DMS114 treated with DMSO at 0.1 percent for 48 hours (cell line): ENCODE data around the gene PRRT1B.
"Not testable (repeated sequence)": the region's sequence is repeated elsewhere in the genome, so short reads cannot be mapped to it uniquely, and the experiment has no call there.

Experiments
- DNase-seq: peaks from one replicate; lab custom pipeline; 2025; ENCODE audit not compliant: unreplicated experiment; lab: John Stamatoyannopoulos, UW

Gene PRRT1B

GRCh38 chr9:131549186-131549585 is 3.9 kb downstream of the PRRT1B start:
- DNase-seq, result not testable (repeated sequence)

- not testable (repeated sequence) for DNase-seq
Observed at GRCh38 chr9:131550465-131550864, 5.1 kb downstream of the PRRT1B start.

GRCh38 chr9:131552030-131552429 is 6.7 kb downstream of the PRRT1B start:
- DNase-seq, result no peak

GRCh38 chr9:131554087-131554842 is 8.9 kb downstream of the PRRT1B start:
- no peak for DNase-seq

- DNase-seq, result no peak
Observed at GRCh38 chr9:131554843-131555351, 9.6 kb downstream of the PRRT1B start.

DNA sequence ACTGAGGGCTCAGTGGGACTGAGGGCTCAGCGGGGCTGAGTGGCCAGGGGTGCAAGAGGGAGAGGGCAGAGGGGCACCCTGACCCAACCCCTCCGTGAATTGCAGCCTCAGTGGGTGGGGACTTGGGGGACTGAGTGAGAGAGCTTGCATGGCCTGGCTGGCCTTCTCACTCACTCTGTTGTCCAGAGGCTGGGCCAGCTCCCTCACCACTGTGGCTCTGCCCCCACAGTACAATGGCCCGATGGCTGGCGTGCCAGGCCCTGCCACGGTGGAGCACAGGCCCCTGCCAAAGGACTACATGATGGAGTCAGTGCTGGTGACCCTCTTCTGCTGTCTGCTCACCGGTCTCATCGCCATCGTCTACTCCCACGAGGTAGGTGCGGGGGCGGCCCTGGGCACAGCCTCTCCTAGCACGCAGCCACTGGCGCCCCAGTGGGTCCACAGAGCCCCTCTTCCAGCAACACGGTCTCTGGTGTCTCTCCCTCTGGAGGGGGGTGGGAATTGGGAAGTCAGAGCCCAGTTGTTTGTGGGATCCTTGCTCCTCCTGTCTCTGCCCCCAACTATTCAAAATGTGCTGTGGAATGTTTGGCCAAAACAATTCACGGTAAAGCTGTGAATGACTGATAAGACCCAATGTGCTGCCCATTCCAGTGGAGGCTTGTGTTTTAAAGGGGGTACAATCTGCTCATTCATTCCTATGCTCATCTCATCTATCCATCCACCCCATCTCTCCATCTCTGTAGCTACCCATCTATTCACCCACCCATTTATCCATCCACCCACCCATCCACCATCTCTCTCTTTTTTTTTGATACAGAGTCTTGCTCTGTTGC is 10.7 kb downstream of the PRRT1B start:
- DNase-seq, result no peak

DNA sequence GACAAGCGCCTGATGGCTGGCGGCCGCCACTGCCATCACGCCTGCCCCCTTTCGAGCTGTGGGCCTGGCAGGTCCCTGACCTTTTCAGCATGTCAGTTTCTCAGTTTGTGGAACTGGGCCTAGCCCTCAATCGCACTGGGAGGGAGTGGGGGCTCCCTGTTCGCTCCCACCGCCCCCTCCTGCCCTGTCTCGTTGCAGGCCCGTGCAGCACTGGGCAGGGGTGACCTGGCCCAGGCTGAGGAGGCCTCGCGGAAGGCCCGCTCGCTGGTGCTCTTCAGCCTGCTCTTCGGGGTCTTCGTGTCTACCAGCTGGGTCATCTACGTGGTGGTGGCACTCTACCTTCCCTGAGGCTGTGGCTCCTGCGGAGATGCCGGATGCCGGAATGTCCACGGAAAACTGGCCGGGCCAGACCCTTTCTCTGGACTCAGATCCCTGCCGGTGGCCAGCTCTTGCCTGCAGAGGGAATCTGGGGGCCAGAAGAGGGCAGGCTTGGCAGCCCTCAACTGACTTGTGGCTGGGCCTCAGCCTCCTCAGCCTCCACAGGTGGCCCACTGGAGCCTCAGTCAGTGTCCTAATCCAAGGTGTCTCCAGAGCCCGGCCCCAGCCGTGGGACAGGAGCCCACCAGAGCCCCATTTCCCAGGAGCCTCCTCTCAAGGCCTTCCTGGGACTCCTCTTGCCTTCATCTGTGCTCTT is 12.7 kb downstream of the PRRT1B start:
- DNase-seq, result no peak

GRCh38 chr9:131559421-131560000 is 14.2 kb downstream of the PRRT1B start:
- no peak for DNase-seq

- DNase-seq, result no peak
Observed at GRCh38 chr9:131562032-131562959, 17.0 kb downstream of the PRRT1B start.

DNA sequence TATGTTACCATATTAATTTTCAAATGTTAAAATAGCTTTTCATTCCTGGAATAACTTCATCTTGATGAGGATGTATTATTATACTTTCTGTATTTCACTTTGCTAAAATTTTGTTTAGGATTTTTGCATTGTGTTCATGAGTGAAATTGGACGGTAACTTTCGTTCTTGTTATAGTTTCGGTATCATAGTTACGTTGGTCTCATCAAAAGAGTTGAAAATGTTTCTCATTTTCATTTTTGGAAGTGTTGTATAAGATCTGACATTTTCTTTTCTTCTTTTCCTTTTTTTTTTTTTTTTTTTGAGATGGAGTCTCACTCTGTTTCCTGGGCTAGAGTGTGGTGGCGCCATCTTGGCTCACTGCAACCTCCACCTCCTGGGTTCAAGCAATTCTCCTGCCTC is 20.0 kb downstream of the PRRT1B start:
- DNase-seq, result no peak

- DNase-seq, result no peak
Observed at GRCh38 chr9:131566158-131566557, 20.8 kb downstream of the PRRT1B start.

DNA sequence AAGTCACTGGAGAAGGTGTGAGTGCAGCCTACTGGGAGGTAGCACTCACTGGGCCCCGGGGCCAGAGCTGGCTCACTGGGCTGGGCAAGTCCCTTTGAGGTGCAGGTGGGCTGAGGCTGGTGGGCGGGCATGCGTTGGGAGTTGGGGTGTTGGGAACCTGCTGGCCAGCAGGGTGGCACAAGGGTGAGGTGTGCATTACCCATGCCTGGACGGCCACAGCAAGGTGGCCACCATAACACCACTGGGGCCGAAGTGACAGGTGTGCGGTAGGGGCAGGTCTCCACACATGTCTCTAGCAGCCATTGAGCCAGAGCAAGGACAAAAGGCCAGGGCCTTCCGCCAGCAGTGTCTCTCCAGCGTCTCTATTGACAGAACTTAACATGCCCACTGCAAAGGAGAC is 22.6 kb downstream of the PRRT1B start:
- no peak for DNase-seq

DNA sequence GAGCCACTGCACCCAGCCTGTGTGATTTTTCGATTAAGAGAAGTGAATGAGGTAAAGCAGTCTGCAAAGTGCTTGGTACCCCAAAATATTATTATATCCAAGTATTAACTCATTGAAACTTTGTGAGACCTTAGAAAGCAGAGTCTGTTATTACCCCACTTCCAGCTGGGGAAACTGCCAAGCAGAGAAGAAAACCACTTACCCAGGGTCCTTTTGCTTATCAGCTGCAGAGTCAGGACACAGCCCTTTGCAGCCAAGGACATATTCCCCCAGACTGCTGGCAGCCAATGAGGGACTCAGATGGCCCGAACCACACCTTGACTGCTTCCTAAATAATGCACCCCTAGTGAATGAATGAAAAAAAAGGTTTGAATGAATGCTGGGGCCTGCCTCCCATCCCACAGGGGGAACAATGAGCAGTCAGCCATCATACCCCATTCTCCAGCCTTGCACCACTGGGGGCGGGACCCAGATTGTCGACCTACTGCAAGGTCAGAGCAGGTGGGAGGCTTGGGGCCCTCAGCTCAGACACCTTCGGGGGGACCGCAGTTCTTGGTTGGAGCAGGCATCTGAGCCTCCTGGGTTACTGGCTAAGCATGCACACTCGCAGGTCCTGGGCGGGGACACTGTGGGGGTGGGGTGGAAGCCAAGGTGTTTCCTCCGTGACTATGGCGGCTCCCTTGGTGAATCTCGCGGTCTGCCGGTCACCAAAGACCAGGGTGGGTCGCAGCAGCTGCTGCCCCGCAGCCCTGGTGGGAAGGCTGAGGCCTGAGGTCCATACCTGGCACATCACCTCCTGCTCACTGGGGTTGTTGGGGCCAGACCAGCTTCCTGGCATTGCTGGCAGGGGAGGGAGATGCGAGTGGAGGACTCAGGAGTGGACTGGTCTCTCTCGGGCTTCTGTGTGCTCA is 29.7 kb downstream of the PRRT1B start:
- DNase-seq, result no peak

- no peak for DNase-seq
Observed at GRCh38 chr9:131575946-131576853, 30.9 kb downstream of the PRRT1B start.

GRCh38 chr9:131577005-131578000 is 32.0 kb downstream of the PRRT1B start:
- DNase-seq, result no peak

DNA sequence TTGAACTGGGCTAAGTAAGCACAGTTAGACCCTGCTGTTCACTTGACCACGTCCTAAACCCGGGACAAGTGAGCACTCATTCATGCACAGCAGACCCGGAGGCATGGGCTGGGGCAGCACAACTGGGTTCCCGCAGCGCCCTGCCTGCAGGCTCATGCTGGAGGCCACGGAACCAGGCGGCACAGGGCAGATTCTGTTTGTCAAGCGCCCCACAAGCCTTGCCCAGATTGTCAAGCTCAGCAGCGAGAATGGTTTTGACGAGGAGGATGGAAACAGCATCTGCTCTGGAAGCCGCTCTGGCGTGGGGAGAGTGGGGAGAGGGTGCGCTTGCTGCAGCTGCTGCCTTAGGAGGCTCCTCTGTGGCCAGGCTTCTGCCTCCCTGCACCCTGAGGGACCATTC is 32.7 kb downstream of the PRRT1B start:
- DNase-seq, result no peak
